ENCODE results near the gene OR52B2. TPM values are rescaled to one million over a fixed set of nuclear protein-coding genes. Genes with fewer than 3 reads are reported as not detected.

Gene OR52B2
- total RNA-seq, 4 donors from 2014 or later, result 1.2 TPM; not detected in 3

GRCh38 chr11:6210274-6210955 lies 40.3 kb upstream of the OR52B2 start:
- Histone ChIP-seq H3K4me1 (no peaks in the 10 kb centered on the region), H3K36me3 (peaks cover 2 to 95% (median 11%) of the 10 kb centered on the region in 3 donors), H3K9me3 (no peaks in the 10 kb centered on the region), H3K4me3 (no peak overlapping the region), H3K27ac (no peak overlapping the region), H3K27me3 (no peaks in the 10 kb centered on the region)
- no peak for DNase-seq (ENCODE audit: low spot score in 2 of 2)
- TF ChIP-seq EP300 (IDR thresholded peaks at IDR 0.05) (no peak), POLR2A (IDR thresholded peaks at IDR 0.05) (no peak)
- TF ChIP-seq, protein P1, sequence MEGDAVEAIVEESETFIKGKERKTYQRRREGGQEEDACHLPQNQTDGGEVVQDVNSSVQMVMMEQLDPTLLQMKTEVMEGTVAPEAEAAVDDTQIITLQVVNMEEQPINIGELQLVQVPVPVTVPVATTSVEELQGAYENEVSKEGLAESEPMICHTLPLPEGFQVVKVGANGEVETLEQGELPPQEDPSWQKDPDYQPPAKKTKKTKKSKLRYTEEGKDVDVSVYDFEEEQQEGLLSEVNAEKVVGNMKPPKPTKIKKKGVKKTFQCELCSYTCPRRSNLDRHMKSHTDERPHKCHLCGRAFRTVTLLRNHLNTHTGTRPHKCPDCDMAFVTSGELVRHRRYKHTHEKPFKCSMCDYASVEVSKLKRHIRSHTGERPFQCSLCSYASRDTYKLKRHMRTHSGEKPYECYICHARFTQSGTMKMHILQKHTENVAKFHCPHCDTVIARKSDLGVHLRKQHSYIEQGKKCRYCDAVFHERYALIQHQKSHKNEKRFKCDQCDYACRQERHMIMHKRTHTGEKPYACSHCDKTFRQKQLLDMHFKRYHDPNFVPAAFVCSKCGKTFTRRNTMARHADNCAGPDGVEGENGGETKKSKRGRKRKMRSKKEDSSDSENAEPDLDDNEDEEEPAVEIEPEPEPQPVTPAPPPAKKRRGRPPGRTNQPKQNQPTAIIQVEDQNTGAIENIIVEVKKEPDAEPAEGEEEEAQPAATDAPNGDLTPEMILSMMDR (IDR thresholded peaks at IDR 0.05), result no peak
- WGBS, 2 donors, result 97 to 98% methylated on average over 9 of the region's 9 CpGs

GRCh38 chr11:6209801-6210200 lies 39.7 kb upstream of the OR52B2 start:
- Histone ChIP-seq H3K27me3 (no peaks in the 10 kb centered on the region), H3K27ac (no peak overlapping the region), H3K4me1 (no peaks in the 10 kb centered on the region), H3K4me3 (no peak overlapping the region), H3K9me3 (no peaks in the 10 kb centered on the region), H3K36me3 (peaks cover 2 to 95% (median 11%) of the 10 kb centered on the region in 3 donors)
- no peak for DNase-seq (ENCODE audit: low spot score in 2 of 2)
- TF ChIP-seq POLR2A (IDR thresholded peaks at IDR 0.05), result no peak
- no peak for TF ChIP-seq EP300 (IDR thresholded peaks at IDR 0.05)
- TF ChIP-seq, protein P1 (IDR thresholded peaks at IDR 0.05), result no peak
- whole genome bisulfite sequencing, 2 donors, result 93 to 96% methylated on average over 11 to 12 of the region's 12 CpGs

DNA sequence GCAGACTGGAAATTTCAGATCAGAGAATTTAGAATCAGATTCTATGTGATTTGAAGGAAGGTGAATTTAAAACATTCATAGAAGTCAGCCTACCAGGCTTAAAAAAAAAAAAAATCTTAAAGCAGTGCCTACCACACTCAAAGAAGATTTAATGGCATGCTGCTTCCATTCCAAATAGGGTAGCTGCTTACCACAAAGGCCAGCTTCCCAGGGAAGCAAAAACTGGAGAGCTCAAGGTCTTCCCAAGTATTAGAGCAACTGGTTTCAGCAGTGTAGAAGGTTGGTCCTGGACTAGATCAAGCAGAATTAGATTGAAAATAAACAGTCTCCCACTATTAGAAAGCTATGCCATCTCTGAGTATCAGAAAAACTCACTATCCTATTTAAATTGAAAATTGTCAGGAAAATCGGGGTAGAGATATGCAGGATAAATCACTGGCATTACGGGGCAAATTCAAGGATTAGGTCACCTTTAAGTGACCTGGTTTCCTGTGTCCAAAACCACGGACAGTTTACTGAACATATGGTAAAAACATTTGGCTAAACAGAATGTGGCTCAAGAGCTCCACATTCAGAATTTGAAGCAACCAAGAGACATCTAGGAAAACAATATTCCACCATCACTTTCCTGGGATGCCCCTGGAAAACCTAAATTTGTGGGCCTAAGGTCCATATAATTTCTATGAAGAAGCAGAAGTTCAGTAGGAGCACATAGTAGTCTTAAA lies 36.5 kb upstream of the OR52B2 start:
- Histone ChIP-seq H3K9me3 (no peaks in the 10 kb centered on the region), H3K4me3 (no peak overlapping the region), H3K27me3 (no peaks in the 10 kb centered on the region), H3K27ac (no peak overlapping the region), H3K36me3 (peaks cover 2 to 67% (median 3%) of the 10 kb centered on the region in 3 donors), H3K4me1 (no peaks in the 10 kb centered on the region)
- 71 to 79% methylated on average over 3 of the region's 3 CpGs for WGBS, 2 donors
- TF ChIP-seq, protein P1 (IDR thresholded peaks at IDR 0.05), result no peak
- TF ChIP-seq EP300 (IDR thresholded peaks at IDR 0.05), result no peak
- no peak for TF ChIP-seq POLR2A (IDR thresholded peaks at IDR 0.05)
- DNase-seq (ENCODE audit: low spot score in 2 of 2), result no peak

- no peak within 1 kb of the TSS for H3K27ac ChIP-seq
- no peak within 1 kb of the TSS for H3K4me3 ChIP-seq
- no peaks in the 10 kb centered on the region for H3K4me1 ChIP-seq
- peaks cover 0 to 55% (median 0%) of the 10 kb centered on the region in 3 donors for H3K36me3 ChIP-seq
- DNase-seq (ENCODE audit: low spot score in 2 of 2), result no peak
- no peaks in the 10 kb centered on the region for H3K27me3 ChIP-seq
- 90 to 100% methylated on average over 1 of the region's 1 CpG for WGBS, 2 donors
- no peak for TF ChIP-seq POLR2A (IDR thresholded peaks at IDR 0.05)
- TF ChIP-seq EP300 (IDR thresholded peaks at IDR 0.05), result no peak
- TF ChIP-seq, protein P1 (IDR thresholded peaks at IDR 0.05), result no peak
- no peaks in the 10 kb centered on the region for H3K9me3 ChIP-seq
Observed at GRCh38 chr11:6205366-6205765, 35.2 kb upstream of the OR52B2 start, which contains the start of gene C11orf42. Gene C11orf42 (plus strand): TSS chr11:6205557. CDS start chr11:6205616, 59 bp downstream.

DNA sequence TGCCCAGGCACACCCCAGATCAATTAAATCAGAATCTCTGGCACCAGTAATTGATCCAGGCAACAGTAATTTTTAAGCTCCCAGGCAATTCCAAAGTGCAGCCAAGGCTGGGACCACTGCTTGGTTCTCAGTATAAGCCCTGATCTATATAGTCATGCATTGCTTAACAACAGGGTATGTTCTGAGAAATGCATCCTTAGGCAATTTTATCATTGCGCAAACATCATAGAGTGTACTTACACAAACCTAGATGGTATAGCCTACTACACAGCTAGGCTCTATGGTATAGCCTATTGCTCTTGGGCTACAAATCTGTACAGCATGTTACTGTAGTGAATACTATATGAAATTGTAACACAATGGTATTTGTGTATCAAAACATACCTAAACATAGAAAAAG lies 34.6 kb upstream of the OR52B2 start:
- H3K4me1 ChIP-seq, result no peaks in the 10 kb centered on the region
- no peak overlapping the region for H3K4me3 ChIP-seq
- H3K27ac ChIP-seq, result no peak overlapping the region
- H3K9me3 ChIP-seq, result no peaks in the 10 kb centered on the region
- peaks cover 0 to 48% (median 0%) of the 10 kb centered on the region in 3 donors for H3K36me3 ChIP-seq
- no peak for DNase-seq (ENCODE audit: low spot score in 2 of 2)
- 100% methylated on average over 1 of the region's 1 CpG for whole genome bisulfite sequencing, 2 donors
- no peaks in the 10 kb centered on the region for H3K27me3 ChIP-seq
- no peak for TF ChIP-seq POLR2A (IDR thresholded peaks at IDR 0.05)
- TF ChIP-seq, protein P1 (IDR thresholded peaks at IDR 0.05), result no peak
- TF ChIP-seq EP300 (IDR thresholded peaks at IDR 0.05), result no peak
